ENCODE results near the gene SLC29A1.

- TF ChIP-seq BACH2 (CRISPR knock-in tag; IDR thresholded peaks at IDR 0.05; ENCODE audit: borderline replicate concordance): no peak
- no peak for TF ChIP-seq ZFP3 (CRISPR knock-in tag; IDR thresholded peaks at IDR 0.05)
- no peak for TF ChIP-seq CSDC2 (CRISPR knock-in tag; IDR thresholded peaks at IDR 0.05)
- no peak for TF ChIP-seq PATZ1 (CRISPR knock-in tag; IDR thresholded peaks at IDR 0.05; ENCODE audit: borderline replicate concordance)
- TF ChIP-seq CREB5 (CRISPR knock-in tag; IDR thresholded peaks at IDR 0.05; ENCODE audit: low read depth): no peak
Observed at GRCh38 chr6:44273617-44274016, 50.2 kb downstream of the SLC29A1 start.
